Neural cell (in vitro differentiated cells): Measurements from ENCODE around the gene WDR13. TPM values are rescaled to one million over a fixed set of nuclear protein-coding genes. Genes with fewer than 3 reads are reported as not detected.

ENCODE experiments used
- H2AFZ ChIP-seq: fragments of 200-600, 300-800 bp; sonication (generic), shearing (Covaris generic); 2 replicates; pipeline ENCODE4 v1.6.0; 2014; ENCODE audit warnings: low read depth, mild to moderate bottlenecking, antibody characterized with exemption, low read length, moderate library complexity
- H3F3A ChIP-seq: fragments of 200-600 bp; shearing (Covaris generic); 2 replicates; pipeline ENCODE4 v1.6.1; 2016; ENCODE audit warnings: mild to moderate bottlenecking, moderate library complexity, mixed read lengths, antibody characterized with exemption, low read length; ENCODE audit not compliant: insufficient read depth, poor library complexity, severe bottlenecking
- H3K27ac ChIP-seq: fragments of 200-600, 300-800 bp; sonication (generic), shearing (Covaris generic); 2 replicates; pipeline ENCODE4 v1.5.1; 2014; ENCODE audit warnings: mild to moderate bottlenecking, low read length, moderate library complexity
- H3K27me3 ChIP-seq: fragments of 300-800, 200-600 bp; sonication (generic), shearing (Covaris generic); 2 replicates; pipeline ENCODE4 v1.6.0; 2014; ENCODE audit warnings: mild to moderate bottlenecking, low read depth, low read length, moderate library complexity; ENCODE audit not compliant: insufficient read depth
- H3K36me3 ChIP-seq: fragments of 300-800, 200-600 bp; sonication (generic), shearing (Covaris generic); 2 replicates; pipeline ENCODE4 v1.5.1; 2014; ENCODE audit warnings: mild to moderate bottlenecking, antibody characterized with exemption, low read length, moderate library complexity; ENCODE audit not compliant: insufficient read depth
- H3K4me2 ChIP-seq: fragments of 300-800, 200-600 bp; sonication (generic), shearing (Covaris generic); 2 replicates; pipeline ENCODE4 v1.6.0; 2014; ENCODE audit warnings: mild to moderate bottlenecking, low read length
- H3K4me3 ChIP-seq: fragments of 300-800, 200-600 bp; sonication (generic), shearing (Covaris generic); 2 replicates; pipeline ENCODE4 v1.5.1; 2014; ENCODE audit warnings: mild to moderate bottlenecking, low read length, moderate library complexity
- H3K79me2 ChIP-seq: fragments of 200-600 bp; shearing (Covaris generic); replicated peaks from 2 replicates; pipeline ENCODE4 v1.6.0; 2014; ENCODE audit warnings: mild to moderate bottlenecking, low read length, moderate library complexity; ENCODE audit not compliant: insufficient read depth
- H3K9ac ChIP-seq: fragments of 300-800, 200-600 bp; sonication (generic), shearing (Covaris generic); 2 replicates; pipeline ENCODE4 v1.6.1; 2016; ENCODE audit warnings: mild to moderate bottlenecking, low read length, mixed read lengths
- H3K9me2 ChIP-seq: fragments of 200-600 bp; shearing (Covaris generic); 2 replicates; pipeline ENCODE4 v1.6.1; 2016; ENCODE audit warnings: mild to moderate bottlenecking, low read length, mixed read lengths; ENCODE audit not compliant: insufficient read depth
- H3K9me3 ChIP-seq: fragments of 200-600, 300-800 bp; sonication (generic), shearing (Covaris generic); 2 replicates; pipeline ENCODE4 v1.6.1; 2016; ENCODE audit warnings: mild to moderate bottlenecking, mixed run types, low read length, moderate library complexity, mixed read lengths
- H4K20me1 ChIP-seq: fragments of 200-600 bp; shearing (Covaris generic); 2 replicates; pipeline ENCODE4 v1.6.1; 2016; ENCODE audit warnings: mild to moderate bottlenecking, mixed run types; ENCODE audit not compliant: insufficient read depth
- EP300 ChIP-seq: fragments of 450-650 bp; conservative IDR thresholded peaks from 2 replicates; pipeline ENCODE4 v1.6.1; 2014; ENCODE audit warnings: antibody characterized with exemption, mild to moderate bottlenecking, moderate library complexity; ENCODE audit not compliant: poor library complexity, severe bottlenecking
- EZH2 ChIP-seq: fragments of 200-600, 300-800 bp; shearing (Covaris generic), sonication (generic); IDR thresholded peaks from 2 replicates; pipeline ENCODE4 v1.6.1; 2014; ENCODE audit warnings: antibody characterized with exemption, low read length, borderline replicate concordance, mild to moderate bottlenecking; ENCODE audit not compliant: insufficient read depth, poor library complexity, severe bottlenecking
- MXI1 ChIP-seq: fragments of 450-650 bp; conservative IDR thresholded peaks from 2 replicates; pipeline ENCODE4 v1.6.1; 2014; ENCODE audit warnings: antibody characterized with exemption, mild to moderate bottlenecking; ENCODE audit not compliant: poor library complexity, severe bottlenecking
- POLR2AphosphoS5 ChIP-seq: IDR thresholded peaks from 2 replicates; pipeline ENCODE4 v1.6.1; 2012
- RAD21 ChIP-seq: fragments of 450-650 bp; conservative IDR thresholded peaks from 2 replicates; pipeline ENCODE4 v1.6.1; 2014; ENCODE audit warnings: antibody characterized with exemption, mild to moderate bottlenecking, moderate library complexity
- REST ChIP-seq: IDR thresholded peaks from 2 replicates; pipeline ENCODE4 v1.6.1; 2012; ENCODE audit warnings: borderline replicate concordance
- SMC3 ChIP-seq: fragments of 450-650 bp; conservative IDR thresholded peaks from 2 replicates; pipeline ENCODE4 v1.6.1; 2014; ENCODE audit warnings: antibody characterized with exemption, mild to moderate bottlenecking, moderate library complexity; ENCODE audit not compliant: poor library complexity
- TAF1 ChIP-seq: IDR thresholded peaks from 2 replicates; pipeline ENCODE4 v1.6.1; 2012; ENCODE audit warnings: low read depth
- polyA plus RNA-seq: library from polyadenylated mRNA; depleted of rRNA; stranded (reverse); fragments of >200 nt; gene quantifications from 2 replicates; pipeline ENCODE4 v1.2.3, GENCODE V29; 2014
- TF ChIP-seq, protein P1 (sequence below): fragments of 450-650 bp; IDR thresholded peaks from 2 replicates; pipeline ENCODE4 v1.5.1; 2014; ENCODE audit warnings: antibody characterized with exemption, mild to moderate bottlenecking, moderate library complexity; ENCODE audit not compliant: poor library complexity, severe bottlenecking

The WDR13 gene
- polyA plus RNA-seq, 1 donor from 2014 or later = 210 TPM

DNA sequence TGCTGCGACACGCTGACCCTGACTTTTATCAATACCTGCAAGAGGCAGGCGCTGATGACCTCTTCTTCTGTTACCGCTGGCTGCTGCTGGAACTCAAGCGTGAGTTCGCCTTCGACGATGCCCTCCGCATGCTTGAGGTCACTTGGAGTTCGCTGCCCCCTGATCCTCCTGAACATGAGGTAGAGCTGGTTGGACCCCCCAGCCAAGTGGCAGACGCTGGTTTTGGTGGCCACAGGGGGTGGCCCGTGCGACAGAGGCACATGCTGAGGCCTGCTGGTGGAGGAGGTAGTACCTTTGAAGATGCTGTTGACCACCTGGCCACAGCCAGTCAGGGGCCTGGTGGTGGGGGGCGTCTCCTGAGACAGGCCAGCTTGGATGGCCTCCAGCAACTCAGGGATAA is 37.2 kb upstream of the WDR13 start:
- Histone ChIP-seq H3K9ac (no peak overlapping the region), H3F3A (no peaks in the 10 kb centered on the region), H3K27ac (no peak overlapping the region), H3K9me2 (no peaks in the 10 kb centered on the region), H4K20me1 (no peaks in the 10 kb centered on the region), H3K4me2 (no peak overlapping the region), H3K36me3 (no peaks in the 10 kb centered on the region), H3K9me3 (no peaks in the 10 kb centered on the region), H3K79me2 (no peaks in the 10 kb centered on the region), H3K27me3 (no peaks in the 10 kb centered on the region), H3K4me3 (no peak overlapping the region), H2AFZ (no peak overlapping the region)
- no peak for TF ChIP-seq EP300
- TF ChIP-seq SMC3 = no peak
- TF ChIP-seq RAD21 = no peak
- no peak for TF ChIP-seq TAF1
- TF ChIP-seq, protein P1, sequence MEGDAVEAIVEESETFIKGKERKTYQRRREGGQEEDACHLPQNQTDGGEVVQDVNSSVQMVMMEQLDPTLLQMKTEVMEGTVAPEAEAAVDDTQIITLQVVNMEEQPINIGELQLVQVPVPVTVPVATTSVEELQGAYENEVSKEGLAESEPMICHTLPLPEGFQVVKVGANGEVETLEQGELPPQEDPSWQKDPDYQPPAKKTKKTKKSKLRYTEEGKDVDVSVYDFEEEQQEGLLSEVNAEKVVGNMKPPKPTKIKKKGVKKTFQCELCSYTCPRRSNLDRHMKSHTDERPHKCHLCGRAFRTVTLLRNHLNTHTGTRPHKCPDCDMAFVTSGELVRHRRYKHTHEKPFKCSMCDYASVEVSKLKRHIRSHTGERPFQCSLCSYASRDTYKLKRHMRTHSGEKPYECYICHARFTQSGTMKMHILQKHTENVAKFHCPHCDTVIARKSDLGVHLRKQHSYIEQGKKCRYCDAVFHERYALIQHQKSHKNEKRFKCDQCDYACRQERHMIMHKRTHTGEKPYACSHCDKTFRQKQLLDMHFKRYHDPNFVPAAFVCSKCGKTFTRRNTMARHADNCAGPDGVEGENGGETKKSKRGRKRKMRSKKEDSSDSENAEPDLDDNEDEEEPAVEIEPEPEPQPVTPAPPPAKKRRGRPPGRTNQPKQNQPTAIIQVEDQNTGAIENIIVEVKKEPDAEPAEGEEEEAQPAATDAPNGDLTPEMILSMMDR = no peak
- no peak for TF ChIP-seq POLR2AphosphoS5
- TF ChIP-seq MXI1 = no peak
- no peak for TF ChIP-seq EZH2
- TF ChIP-seq REST = no peak

DNA sequence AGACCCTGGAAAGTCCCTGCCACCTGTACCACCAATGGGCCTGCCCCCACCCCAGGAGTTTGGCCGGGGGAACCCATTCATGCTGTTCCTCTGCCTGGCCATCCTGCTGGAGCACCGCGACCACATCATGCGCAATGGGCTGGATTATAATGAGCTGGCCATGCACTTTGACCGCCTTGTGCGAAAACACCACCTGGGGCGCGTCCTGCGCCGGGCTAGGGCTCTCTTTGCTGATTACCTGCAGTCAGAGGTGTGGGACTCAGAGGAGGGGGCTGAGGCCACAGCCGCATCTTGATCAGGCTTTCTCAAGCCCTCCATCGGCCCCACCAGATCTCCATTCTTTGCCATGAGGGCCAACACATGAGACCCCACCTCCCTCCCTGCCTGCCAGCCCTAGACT is 36.6 kb upstream of the WDR13 start:
- TF ChIP-seq POLR2AphosphoS5 = no peak
- no peak for TF ChIP-seq RAD21
- TF ChIP-seq MXI1 = no peak
- no peak for TF ChIP-seq EZH2
- TF ChIP-seq, protein P1 = no peak
- TF ChIP-seq REST = no peak
- no peak for TF ChIP-seq SMC3
- TF ChIP-seq TAF1 = no peak
- no peak for TF ChIP-seq EP300
- H3K4me2 ChIP-seq = no peak overlapping the region
- no peaks in the 10 kb centered on the region for H3K36me3 ChIP-seq
- no peak overlapping the region for H3K9ac ChIP-seq
- H3K27me3 ChIP-seq = no peaks in the 10 kb centered on the region
- H3K9me2 ChIP-seq = no peaks in the 10 kb centered on the region
- no peaks in the 10 kb centered on the region for H3K79me2 ChIP-seq
- no peaks in the 10 kb centered on the region for H3K9me3 ChIP-seq
- H2AFZ ChIP-seq = no peak overlapping the region
- H4K20me1 ChIP-seq = no peaks in the 10 kb centered on the region
- no peak overlapping the region for H3K4me3 ChIP-seq
- no peak overlapping the region for H3K27ac ChIP-seq
- H3F3A ChIP-seq = no peaks in the 10 kb centered on the region
